A549 (cell line): ENCODE results near the gene DDR1. TPM values are rescaled to one million over a fixed set of nuclear protein-coding genes. Genes with fewer than 3 reads are reported as not detected.
"Not testable (repeated sequence)": the region's sequence is repeated elsewhere in the genome, so short reads cannot be mapped to it uniquely, and the experiment has no call there.

ENCODE experiments used
- ATAC-seq, 2 experiments: fragments of 200-7000 bp in 1 of 2; fragments of >200 bp in 1 of 2; cut with Nextera tagmentation in 1 of 2; cut with Tn5 transposase in 1 of 2; 3 replicates each; pipeline versions ENCODE4 v1.8.0 to v1.9.1; 2018 to 2020; ENCODE audit warnings: mild to moderate bottlenecking in 1 of 2, moderate library complexity in 1 of 2
- CTCF ChIA-PET: fragments of 300-600 bp; sonication (Branson Sonifier 250); formaldehyde crosslinking; extraction: SDS; loops from one replicate; lab custom pipeline; 2021; ENCODE audit warnings: antibody characterized with exemption, inconsistent platforms; lab: Yijun Ruan, JAX
- POLR2A ChIA-PET: fragments of 350-600 bp; formaldehyde crosslinking; extraction: SDS; loops from one replicate; lab custom pipeline; 2021; ENCODE audit warnings: antibody characterized with exemption, inconsistent platforms; lab: Yijun Ruan, JAX
- DNase-seq, 2 experiments: peaks; one replicate each; pipeline versions ENCODE4 v3.0.0 to v3.0.0-alpha.2; 2011 to 2016; ENCODE audit warnings: low read depth in 1 of 2, low spot score in 1 of 2
- FAIRE-seq: peaks from 2 replicates; lab custom pipeline; 2011; peaks lifted over from hg19 to GRCh38; lab: Jason Lieb, UNC
- H3K27ac ChIP-seq, 2 experiments: fragments of >200 bp; sonication (Bioruptor Twin); formaldehyde crosslinking; 3 replicates each; pipeline ENCODE4 v1.5.1; 2016 to 2017
- H3K4me1 ChIP-seq: fragments of >200 bp; sonication (Bioruptor Twin); formaldehyde crosslinking; 3 replicates; pipeline ENCODE4 v1.6.1; 2016
- H3K4me2 ChIP-seq: fragments of >200 bp; sonication (Bioruptor Twin); formaldehyde crosslinking; 3 replicates; pipeline ENCODE4 v1.6.1; 2016
- H3K4me3 ChIP-seq: fragments of >200 bp; sonication (Bioruptor Twin); formaldehyde crosslinking; 3 replicates; pipeline ENCODE4 v1.5.1; 2016
- H3K9me3 ChIP-seq: fragments of >200 bp; sonication (Bioruptor Twin); formaldehyde crosslinking; 3 replicates; pipeline ENCODE4 v1.6.1; 2016
- BCL3 ChIP-seq: fragments of >200 bp; sonication (Bioruptor Twin); formaldehyde crosslinking; IDR thresholded peaks from 3 replicates; pipeline ENCODE4 v1.6.1; 2016
- CBX2 ChIP-seq: fragments of 200-600 bp; sonication (generic); IDR thresholded peaks from 2 replicates; pipeline ENCODE4 v1.6.1; 2016; ENCODE audit warnings: low read depth, mild to moderate bottlenecking, borderline replicate concordance
- CBX8 ChIP-seq: fragments of 200-600 bp; sonication (generic); IDR thresholded peaks from 2 replicates; pipeline ENCODE4 v1.6.1; 2016
- CEBPB ChIP-seq, 2 experiments: fragments of >200 bp in 1 of 2; sonication (Bioruptor Twin) in 1 of 2; formaldehyde crosslinking in 1 of 2; IDR thresholded peaks; 2 replicates each; pipeline ENCODE4 v1.6.1; 2012 to 2016
- E2F6 ChIP-seq: IDR thresholded peaks from 2 replicates; pipeline ENCODE4 v1.6.1; 2012; ENCODE audit warnings: low read depth, borderline replicate concordance
- ELK1 ChIP-seq: fragments of 150-350 bp; IDR thresholded peaks from 2 replicates; pipeline ENCODE4 v1.6.1; 2014; ENCODE audit warnings: low read depth, mild to moderate bottlenecking, low read length
- EP300 ChIP-seq, 2 experiments: fragments of >200 bp; sonication (Bioruptor Twin); formaldehyde crosslinking; IDR thresholded peaks; 2 replicates in 1 of 2; 3 replicates in 1 of 2; pipeline ENCODE4 v1.6.1; 2016 to 2017
- ESRRA ChIP-seq: fragments of 150-350 bp; IDR thresholded peaks from 2 replicates; pipeline ENCODE4 v1.6.1; 2014; ENCODE audit warnings: mild to moderate bottlenecking, low read length, borderline replicate concordance
- FOSB ChIP-seq: fragments of 250-450 bp; sonication (Bioruptor Pico); IDR thresholded peaks from 2 replicates; pipeline ENCODE4 v1.5.0; 2020; ENCODE audit warnings: mild to moderate bottlenecking, moderate library complexity
- GATA3 ChIP-seq: IDR thresholded peaks from 2 replicates; pipeline ENCODE4 v1.6.1; 2012; ENCODE audit warnings: borderline replicate concordance
- HOXB13 ChIP-seq: fragments of 250-450 bp; sonication (Bioruptor Pico); IDR thresholded peaks from 2 replicates; pipeline ENCODE4 v1.5.0; 2020; ENCODE audit warnings: low read depth, mild to moderate bottlenecking, moderate library complexity
- KDM1A ChIP-seq: fragments of 200-600 bp; sonication (generic); IDR thresholded peaks from 2 replicates; pipeline ENCODE4 v1.6.1; 2016; ENCODE audit warnings: low read depth, mild to moderate bottlenecking
- NPAS2 ChIP-seq: fragments of 250-450 bp; sonication (Bioruptor Pico); IDR thresholded peaks from 2 replicates; pipeline ENCODE4 v1.8.0; 2022; ENCODE audit warnings: mild to moderate bottlenecking, moderate library complexity, borderline replicate concordance
- PBX3 ChIP-seq: IDR thresholded peaks from 2 replicates; pipeline ENCODE4 v1.6.1; 2012
- POLR2A ChIP-seq: IDR thresholded peaks from 2 replicates; pipeline ENCODE4 v1.6.1; 2012; ENCODE audit warnings: mild to moderate bottlenecking, low read length
- POLR2AphosphoS2 ChIP-seq: conservative IDR thresholded peaks from 2 replicates; pipeline ENCODE4 v1.6.1; 2012; ENCODE audit warnings: low read length, improper control_type of control experiment, inconsistent platforms
- RAD21 ChIP-seq, 2 experiments: fragments of >200 bp in 1 of 2; sonication (Bioruptor Twin) in 1 of 2; formaldehyde crosslinking in 1 of 2; IDR thresholded peaks in 1 of 2; conservative IDR thresholded peaks in 1 of 2; 2 replicates in 1 of 2; 3 replicates in 1 of 2; pipeline ENCODE4 v1.6.1; 2012 to 2018; ENCODE audit warnings: inconsistent platforms in 1 of 2
- SMC3 ChIP-seq: fragments of >200 bp; sonication (Bioruptor Twin); formaldehyde crosslinking; IDR thresholded peaks from 3 replicates; pipeline ENCODE4 v1.6.1; 2018; ENCODE audit warnings: inconsistent platforms
- ZC3H11A ChIP-seq: fragments of 450-650 bp; IDR thresholded peaks from 2 replicates; pipeline ENCODE4 v1.6.1; 2014; ENCODE audit warnings: antibody characterized with exemption, mild to moderate bottlenecking
- WGBS: methylation state at CpG from one replicate; pipeline ENCODE4 v1.1.6; 2017; ENCODE audit errors: missing lambda C conversion rate; 5-methylcytosine and 5-hydroxymethylcytosine counted together
- polyA plus RNA-seq, 4 experiments: library from polyadenylated mRNA; depleted of rRNA in 3 of 4; stranded (reverse); fragments of >200 nt; fragmentation: RNase III in 1 of 4; extraction: RNeasy Plus Mini Kit Qiagen cat#74134 plus additional on column Dnase treatment in 1 of 4; gene quantifications; 2 replicates in 3 of 4; 3 replicates in 1 of 4; pipeline ENCODE4 v1.2.3, GENCODE V29; 2011 to 2017

DDR1 gene
- polyA plus RNA-seq, 2 of the 4 experiments (the other 2 are of a cell fraction), result 19.8 to 43.5 TPM

- TF ChIP-seq BCL3 (no peak), RAD21 (conservative IDR thresholded peaks at IDR 0.05 in 1 of 2, IDR thresholded peaks at IDR 0.05 in 1 of 2) (no peak), EP300 (IDR thresholded peaks at IDR 0.05) (no peak)
Measured at GRCh38 chr6:30862156-30862875, 22.0 kb upstream of the DDR1 start (continued).

- no peak for TF ChIP-seq PBX3
- no peak for TF ChIP-seq GATA3
- no peak for TF ChIP-seq ESRRA
- no peak for TF ChIP-seq CEBPB (IDR thresholded peaks at IDR 0.05)
- no peak for TF ChIP-seq FOSB (CRISPR knock-in tag)
- TF ChIP-seq ELK1, result no peak
- TF ChIP-seq CBX2, result no peak
- ATAC-seq (no peak), DNase-seq (no peak), FAIRE-seq (no peak)
- Histone ChIP-seq H3K4me3 (no peak overlapping the region), H3K9me3 (no peaks in the 10 kb centered on the region; the same call in 1 of the 3 replicates), H3K27ac (no peak overlapping the region), H3K4me2 (no peak overlapping the region), H3K4me1 (no peaks in the 10 kb centered on the region)
- 75% methylated on average over 4 of the region's 4 CpGs for WGBS
- CTCF ChIA-PET, result interaction anchor here (0.6 to 1.6 kb wide), 4 partner anchors 8 to 141 kb away, joined by 3 to 8 read pairs (median 3); no protein-coding TSS in a partner anchor
- POLR2A ChIA-PET, result no interaction called here
Measured at GRCh38 chr6:30864325-30864724, 20.0 kb upstream of the DDR1 start.

- FAIRE-seq, H3K4me3 ChIP-seq, POLR2A ChIA-PET, ATAC-seq, H3K4me2 ChIP-seq, CTCF ChIA-PET, H3K4me1 ChIP-seq, DNase-seq, H3K27ac ChIP-seq: not testable (repeated sequence)
- peaks cover 17% of the 10 kb centered on the region; the same call in 2 of the 3 replicates for H3K9me3 ChIP-seq
- 63% methylated on average over 12 of the region's 12 CpGs for WGBS
Measured at GRCh38 chr6:30869241-30869749, 15.0 kb upstream of the DDR1 start.

GRCh38 chr6:30870546-30870945 lies 13.8 kb upstream of the DDR1 start:
- no peak overlapping the region for H3K27ac ChIP-seq
- H3K9me3 ChIP-seq, result peaks cover 17% of the 10 kb centered on the region; the same call in 2 of the 3 replicates
- ATAC-seq, result no peak
- FAIRE-seq, result no peak
- ChIA-PET POLR2A (no interaction called here), CTCF (interaction anchor here (1.1 kb wide), 1 partner anchor 140 kb away, joined by 3 read pairs; no protein-coding TSS in a partner anchor)
- no peaks in the 10 kb centered on the region for H3K4me1 ChIP-seq
- H3K4me3 ChIP-seq, result no peak overlapping the region
- H3K4me2 ChIP-seq, result no peak overlapping the region
- no peak for DNase-seq
- TF ChIP-seq E2F6 (no peak), SMC3 (no peak), CBX8 (no peak), KDM1A (no peak), ZC3H11A (no peak), POLR2A (no peak), CEBPB (IDR thresholded peaks at IDR 0.05) (no peak), POLR2AphosphoS2 (no peak), BCL3 (no peak), HOXB13 (CRISPR knock-in tag) (no peak), NPAS2 (CRISPR knock-in tag) (no peak)
- TF ChIP-seq, all 56 proteins: peak for 0
